Measurements from ENCODE around the gene ASB13. TPM values are rescaled to one million over a fixed set of nuclear protein-coding genes. Genes with fewer than 3 reads are reported as not detected.

The ASB13 gene
- total RNA-seq, 2 experiments from 2014 or later = 1.9 to 2.9 TPM

DNA sequence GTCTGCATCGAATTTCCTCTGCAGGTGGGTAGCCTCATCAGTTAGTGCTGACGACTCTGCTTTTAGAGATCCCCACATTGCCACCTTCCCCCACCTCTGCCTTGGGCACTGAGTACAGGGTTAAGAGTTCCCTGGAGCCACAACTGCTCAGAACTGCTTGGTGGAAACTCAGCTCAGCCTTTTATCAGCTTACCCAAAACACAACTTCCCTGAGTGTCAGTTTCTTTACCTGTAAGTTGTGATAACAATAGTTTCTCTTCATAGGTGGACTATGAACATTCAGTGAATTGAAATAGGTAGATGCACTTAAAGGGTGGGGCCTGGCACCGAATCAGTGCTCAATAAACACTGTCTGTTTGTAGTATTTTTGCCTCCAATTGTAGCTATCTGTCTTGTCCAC is 11.3 kb downstream of the ASB13 start:
- Histone ChIP-seq H3K9me3 (ENCODE audit: control insufficient read depth in 1 of 2, insufficient read depth in 1 of 2, low read length in 2 of 2) (no peaks in the 10 kb centered on the region), H3K27me3 (ENCODE audit: control insufficient read depth in 1 of 2, insufficient read depth in 2 of 2, low read length in 2 of 2) (no peaks in the 10 kb centered on the region), H3K36me3 (ENCODE audit: insufficient read depth, low read length) (peaks cover 5% of the 10 kb centered on the region), H3K4me1 (ENCODE audit: insufficient read depth, low read length) (peaks cover 32% of the 10 kb centered on the region), H3K27ac (ENCODE audit: low read depth in 1 of 2, low read length in 2 of 2) (no peak overlapping the region), H3K4me3 (ENCODE audit: low read length) (no peak overlapping the region)
- DNase-seq (peak in 2 of 14 experiments; percentile 11 to 13), ATAC-seq (ENCODE audit: poor library complexity) (peak; percentile 80)
- Mint-ChIP-seq H3K27me3 (no peaks in the 10 kb centered on the region), H3K36me3 (ENCODE audit: low read depth) (peaks cover 2% of the 10 kb centered on the region), H3K4me3 (peak overlapping the region; percentile 38), H3K27ac (peak overlapping the region; percentile 58), H3K9me3 (no peaks in the 10 kb centered on the region), H3K4me1 (ENCODE audit: low read depth) (peaks cover 43% of the 10 kb centered on the region)
- TF ChIP-seq, protein P1, sequence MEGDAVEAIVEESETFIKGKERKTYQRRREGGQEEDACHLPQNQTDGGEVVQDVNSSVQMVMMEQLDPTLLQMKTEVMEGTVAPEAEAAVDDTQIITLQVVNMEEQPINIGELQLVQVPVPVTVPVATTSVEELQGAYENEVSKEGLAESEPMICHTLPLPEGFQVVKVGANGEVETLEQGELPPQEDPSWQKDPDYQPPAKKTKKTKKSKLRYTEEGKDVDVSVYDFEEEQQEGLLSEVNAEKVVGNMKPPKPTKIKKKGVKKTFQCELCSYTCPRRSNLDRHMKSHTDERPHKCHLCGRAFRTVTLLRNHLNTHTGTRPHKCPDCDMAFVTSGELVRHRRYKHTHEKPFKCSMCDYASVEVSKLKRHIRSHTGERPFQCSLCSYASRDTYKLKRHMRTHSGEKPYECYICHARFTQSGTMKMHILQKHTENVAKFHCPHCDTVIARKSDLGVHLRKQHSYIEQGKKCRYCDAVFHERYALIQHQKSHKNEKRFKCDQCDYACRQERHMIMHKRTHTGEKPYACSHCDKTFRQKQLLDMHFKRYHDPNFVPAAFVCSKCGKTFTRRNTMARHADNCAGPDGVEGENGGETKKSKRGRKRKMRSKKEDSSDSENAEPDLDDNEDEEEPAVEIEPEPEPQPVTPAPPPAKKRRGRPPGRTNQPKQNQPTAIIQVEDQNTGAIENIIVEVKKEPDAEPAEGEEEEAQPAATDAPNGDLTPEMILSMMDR (IDR thresholded peaks at IDR 0.05) = no peak
- intact Hi-C loops (cut with DNase I, micrococcal nuclease) = no loop called here
- POLR2A ChIA-PET = interaction anchor here (0.6 kb wide), 1 partner anchor 156 kb away, joined by 3 read pairs; no protein-coding TSS in a partner anchor
- CTCF ChIA-PET = no interaction called here

DNA sequence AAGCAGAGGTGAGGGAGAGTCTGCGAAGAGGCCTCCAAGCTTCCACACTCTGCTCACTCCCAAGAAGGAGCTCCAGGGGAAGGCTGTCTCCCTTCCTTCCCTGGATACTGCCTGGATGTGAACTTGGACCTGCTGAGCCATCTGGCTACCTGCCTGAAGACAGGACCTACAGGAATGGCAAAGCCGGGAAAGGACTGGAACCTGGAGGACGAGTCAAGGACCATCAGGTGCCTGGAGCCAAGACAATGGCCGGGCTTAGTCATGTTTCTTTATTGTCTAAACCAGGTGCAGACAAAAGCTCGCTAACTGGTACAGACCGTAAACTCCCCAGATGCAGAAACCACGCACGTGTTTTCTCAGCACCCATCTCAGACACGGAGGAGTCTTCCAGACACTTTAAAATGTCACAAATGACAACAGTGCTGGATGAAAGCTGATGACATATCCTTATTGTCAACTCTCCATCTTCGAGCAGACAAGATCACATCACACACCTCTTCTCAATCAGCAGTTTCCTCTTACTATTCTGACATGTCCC is 12.1 kb downstream of the ASB13 start:
- ATAC-seq (ENCODE audit: poor library complexity) = peak; percentile 48
- no peaks in the 10 kb centered on the region for H3K27me3 Mint-ChIP-seq

DNA sequence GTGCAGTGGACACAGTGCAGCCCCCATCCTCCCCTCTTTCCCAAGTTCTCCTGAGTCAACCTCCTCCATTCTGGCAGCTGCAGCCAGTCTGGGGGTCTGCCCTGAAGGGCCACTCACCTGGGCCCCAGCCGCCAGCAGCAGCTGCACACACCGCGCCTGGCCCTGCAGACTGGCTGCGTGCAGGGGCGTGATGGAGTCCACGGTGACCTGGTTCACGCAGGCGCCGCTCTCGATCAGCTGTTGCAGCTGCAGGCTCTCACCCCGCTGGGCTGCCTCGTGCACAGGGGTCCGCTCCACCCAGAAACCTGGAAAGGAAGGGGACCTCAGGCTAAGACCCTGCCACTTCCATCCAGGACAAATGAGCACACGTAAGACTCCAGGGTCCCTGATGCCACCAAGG is 13.6 kb downstream of the ASB13 start:
- CTCF ChIA-PET = no interaction called here
- ATAC-seq (ENCODE audit: poor library complexity) (no peak), DNase-seq (no peak)
- intact Hi-C loops (cut with DNase I, micrococcal nuclease) = no loop called here
- peaks cover 22% of the 10 kb centered on the region for H3K4me1 ChIP-seq (ENCODE audit: insufficient read depth, low read length)
- no peak overlapping the region for H3K4me3 ChIP-seq (ENCODE audit: low read length)
- no peak overlapping the region for H3K27ac ChIP-seq (ENCODE audit: low read depth in 1 of 2, low read length in 2 of 2)
- Mint-ChIP-seq H3K27ac (no peak overlapping the region), H3K4me1 (ENCODE audit: low read depth) (peaks cover 31% of the 10 kb centered on the region), H3K36me3 (ENCODE audit: low read depth) (peaks cover 9% of the 10 kb centered on the region), H3K27me3 (no peaks in the 10 kb centered on the region), H3K4me3 (no peak overlapping the region), H3K9me3 (no peaks in the 10 kb centered on the region)
- TF ChIP-seq, protein P1 (IDR thresholded peaks at IDR 0.05) = no peak
- no peaks in the 10 kb centered on the region for H3K27me3 ChIP-seq (ENCODE audit: control insufficient read depth in 1 of 2, insufficient read depth in 2 of 2, low read length in 2 of 2)
- peaks cover 19% of the 10 kb centered on the region for H3K36me3 ChIP-seq (ENCODE audit: insufficient read depth, low read length)
- no peaks in the 10 kb centered on the region for H3K9me3 ChIP-seq (ENCODE audit: control insufficient read depth in 1 of 2, insufficient read depth in 1 of 2, low read length in 2 of 2)
- POLR2A ChIA-PET = no interaction called here

More for the DNA sequence above, 12.1 kb downstream of the ASB13 start:
- H3K27ac Mint-ChIP-seq = peak overlapping the region; percentile 58
- DNase-seq = no peak
- no peak overlapping the region for H3K4me3 ChIP-seq (ENCODE audit: low read length)
- H3K9me3 Mint-ChIP-seq = no peaks in the 10 kb centered on the region
- no peak overlapping the region for H3K27ac ChIP-seq (ENCODE audit: low read depth in 1 of 2, low read length in 2 of 2)
- H3K4me1 ChIP-seq (ENCODE audit: insufficient read depth, low read length) = peaks cover 25% of the 10 kb centered on the region
- POLR2A ChIA-PET = interaction anchor here (1.5 kb wide), 1 partner anchor 30 kb away, joined by 5 read pairs; the partner anchor contains the start of gene TASOR2
- H3K36me3 ChIP-seq (ENCODE audit: insufficient read depth, low read length) = peaks cover 9% of the 10 kb centered on the region
- intact Hi-C loops (cut with DNase I, micrococcal nuclease) = no loop called here
- H3K4me3 Mint-ChIP-seq = peak overlapping the region; percentile 38
- CTCF ChIA-PET = no interaction called here
- H3K36me3 Mint-ChIP-seq (ENCODE audit: low read depth) = peaks cover 9% of the 10 kb centered on the region
- H3K27me3 ChIP-seq (ENCODE audit: control insufficient read depth in 1 of 2, insufficient read depth in 2 of 2, low read length in 2 of 2) = no peaks in the 10 kb centered on the region
- no peaks in the 10 kb centered on the region for H3K9me3 ChIP-seq (ENCODE audit: control insufficient read depth in 1 of 2, insufficient read depth in 1 of 2, low read length in 2 of 2)
- peaks cover 36% of the 10 kb centered on the region for H3K4me1 Mint-ChIP-seq (ENCODE audit: low read depth)
- TF ChIP-seq, protein P1 (IDR thresholded peaks at IDR 0.05) = no peak
